Ishikawa (cell line): ENCODE results near the gene DUSP22.

Experiments used
- EP300 ChIP-seq: IDR thresholded peaks from 2 replicates; pipeline ENCODE4 v1.6.1; 2012; ENCODE audit warnings: borderline replicate concordance
- FOXM1 ChIP-seq: IDR thresholded peaks from 2 replicates; pipeline ENCODE4 v1.6.1; 2012; ENCODE audit warnings: low read depth, borderline replicate concordance
- RAD21 ChIP-seq: IDR thresholded peaks from 2 replicates; pipeline ENCODE4 v1.6.1; 2012; ENCODE audit warnings: low read depth
- TAF1 ChIP-seq: IDR thresholded peaks from 2 replicates; pipeline ENCODE4 v1.6.1; 2012; ENCODE audit warnings: low read depth, mild to moderate bottlenecking
- TEAD4 ChIP-seq: IDR thresholded peaks from 2 replicates; pipeline ENCODE4 v1.6.1; 2012
- YY1 ChIP-seq: IDR thresholded peaks from 2 replicates; pipeline ENCODE4 v1.6.1; 2012; ENCODE audit warnings: low read depth
- TF ChIP-seq, protein P1 (sequence below): IDR thresholded peaks from 2 replicates; pipeline ENCODE4 v1.6.1; 2012
- TF ChIP-seq, protein P2 (sequence below): IDR thresholded peaks from 2 replicates; pipeline ENCODE4 v1.6.1; 2012; ENCODE audit warnings: low read depth, mild to moderate bottlenecking

DNA sequence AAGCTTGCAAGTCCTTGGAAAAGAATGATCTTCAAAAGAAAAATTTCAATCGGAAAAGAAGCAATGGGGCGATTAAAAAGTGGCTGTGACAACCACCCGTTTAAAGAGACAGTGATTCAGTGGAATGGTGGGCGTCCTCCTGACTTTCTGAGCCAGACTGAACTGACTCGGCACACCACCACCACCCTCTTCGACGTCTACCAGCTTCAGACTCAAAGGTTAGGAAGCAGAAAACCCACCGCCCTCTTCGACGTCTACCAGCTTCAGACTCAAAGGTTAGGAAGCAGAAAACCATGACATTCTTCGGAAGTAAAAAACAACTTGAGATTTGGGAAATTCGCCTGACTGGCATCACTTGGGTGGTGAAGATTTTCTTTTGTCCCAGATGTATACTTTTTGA lies 71.0 kb downstream of the DUSP22 start:
- TF ChIP-seq EP300: no peak
- TF ChIP-seq TAF1: no peak
- TF ChIP-seq, protein P1, sequence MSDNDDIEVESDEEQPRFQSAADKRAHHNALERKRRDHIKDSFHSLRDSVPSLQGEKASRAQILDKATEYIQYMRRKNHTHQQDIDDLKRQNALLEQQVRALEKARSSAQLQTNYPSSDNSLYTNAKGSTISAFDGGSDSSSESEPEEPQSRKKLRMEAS: no peak
- TF ChIP-seq, protein P2, sequence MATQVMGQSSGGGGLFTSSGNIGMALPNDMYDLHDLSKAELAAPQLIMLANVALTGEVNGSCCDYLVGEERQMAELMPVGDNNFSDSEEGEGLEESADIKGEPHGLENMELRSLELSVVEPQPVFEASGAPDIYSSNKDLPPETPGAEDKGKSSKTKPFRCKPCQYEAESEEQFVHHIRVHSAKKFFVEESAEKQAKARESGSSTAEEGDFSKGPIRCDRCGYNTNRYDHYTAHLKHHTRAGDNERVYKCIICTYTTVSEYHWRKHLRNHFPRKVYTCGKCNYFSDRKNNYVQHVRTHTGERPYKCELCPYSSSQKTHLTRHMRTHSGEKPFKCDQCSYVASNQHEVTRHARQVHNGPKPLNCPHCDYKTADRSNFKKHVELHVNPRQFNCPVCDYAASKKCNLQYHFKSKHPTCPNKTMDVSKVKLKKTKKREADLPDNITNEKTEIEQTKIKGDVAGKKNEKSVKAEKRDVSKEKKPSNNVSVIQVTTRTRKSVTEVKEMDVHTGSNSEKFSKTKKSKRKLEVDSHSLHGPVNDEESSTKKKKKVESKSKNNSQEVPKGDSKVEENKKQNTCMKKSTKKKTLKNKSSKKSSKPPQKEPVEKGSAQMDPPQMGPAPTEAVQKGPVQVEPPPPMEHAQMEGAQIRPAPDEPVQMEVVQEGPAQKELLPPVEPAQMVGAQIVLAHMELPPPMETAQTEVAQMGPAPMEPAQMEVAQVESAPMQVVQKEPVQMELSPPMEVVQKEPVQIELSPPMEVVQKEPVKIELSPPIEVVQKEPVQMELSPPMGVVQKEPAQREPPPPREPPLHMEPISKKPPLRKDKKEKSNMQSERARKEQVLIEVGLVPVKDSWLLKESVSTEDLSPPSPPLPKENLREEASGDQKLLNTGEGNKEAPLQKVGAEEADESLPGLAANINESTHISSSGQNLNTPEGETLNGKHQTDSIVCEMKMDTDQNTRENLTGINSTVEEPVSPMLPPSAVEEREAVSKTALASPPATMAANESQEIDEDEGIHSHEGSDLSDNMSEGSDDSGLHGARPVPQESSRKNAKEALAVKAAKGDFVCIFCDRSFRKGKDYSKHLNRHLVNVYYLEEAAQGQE: no peak
- TF ChIP-seq YY1: no peak
- TF ChIP-seq RAD21: no peak
- no peak for TF ChIP-seq TEAD4
- no peak for TF ChIP-seq FOXM1
